Nephron progenitor cell (in vitro differentiated cells): Measurements from ENCODE around the gene LAMB4.

Experiments used
- DNase-seq: peaks from one replicate; pipeline ENCODE4 v3.0.0; 2021
- H3K27ac Mint-ChIP-seq: 2 replicates; pipeline ENCODE4 v1.8.0; 2021; ENCODE audit warnings: mild to moderate bottlenecking, moderate library complexity, mixed read lengths
- H3K27me3 Mint-ChIP-seq: 2 replicates; pipeline ENCODE4 v1.8.0; 2021; ENCODE audit warnings: mild to moderate bottlenecking, low read depth, mixed read lengths; ENCODE audit not compliant: poor library complexity
- H3K36me3 Mint-ChIP-seq: 2 replicates; pipeline ENCODE4 v1.8.0; 2021; ENCODE audit warnings: low read depth, mixed read lengths
- H3K4me1 Mint-ChIP-seq: 2 replicates; pipeline ENCODE4 v1.8.0; 2021; ENCODE audit warnings: mixed read lengths
- H3K4me3 Mint-ChIP-seq: 2 replicates; pipeline ENCODE4 v1.8.0; 2021; ENCODE audit warnings: mild to moderate bottlenecking, moderate library complexity, mixed read lengths
- H3K9me3 Mint-ChIP-seq: 2 replicates; pipeline ENCODE4 v1.8.0; 2021; ENCODE audit warnings: mild to moderate bottlenecking, moderate library complexity, mixed read lengths
- TF ChIP-seq, protein P1 (sequence below): fragments of 200-600 bp; sonication (generic); IDR thresholded peaks from 2 replicates; pipeline ENCODE4 v1.5.0; 2021; ENCODE audit warnings: antibody characterized with exemption

Gene LAMB4

DNA sequence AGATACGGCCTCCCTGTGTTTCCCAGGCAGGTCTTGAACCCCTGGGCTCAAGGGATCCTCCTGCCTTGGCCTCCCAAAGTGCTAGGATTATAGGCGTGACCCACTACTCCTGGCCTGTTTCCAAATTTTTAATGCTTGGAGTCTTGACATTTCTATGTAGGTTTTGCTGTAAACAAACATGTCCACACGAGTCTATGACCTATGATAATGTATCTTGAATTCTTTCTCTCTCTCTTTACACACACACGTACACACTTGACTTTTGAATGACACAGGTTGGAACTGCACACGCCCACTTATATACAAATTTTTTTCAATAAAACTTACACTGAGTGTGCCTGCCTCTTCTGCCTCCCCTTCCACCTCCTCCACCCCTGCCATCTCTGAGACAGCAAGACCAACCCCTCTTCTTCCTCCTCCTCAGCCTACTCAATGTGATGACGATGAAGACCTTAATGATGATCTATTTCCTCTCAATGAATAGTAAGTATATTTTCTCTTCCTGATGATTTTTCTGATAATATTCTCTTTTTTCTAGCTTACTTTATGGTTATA, 83.1 kb downstream of the LAMB4 start:
- TF ChIP-seq, protein P1, sequence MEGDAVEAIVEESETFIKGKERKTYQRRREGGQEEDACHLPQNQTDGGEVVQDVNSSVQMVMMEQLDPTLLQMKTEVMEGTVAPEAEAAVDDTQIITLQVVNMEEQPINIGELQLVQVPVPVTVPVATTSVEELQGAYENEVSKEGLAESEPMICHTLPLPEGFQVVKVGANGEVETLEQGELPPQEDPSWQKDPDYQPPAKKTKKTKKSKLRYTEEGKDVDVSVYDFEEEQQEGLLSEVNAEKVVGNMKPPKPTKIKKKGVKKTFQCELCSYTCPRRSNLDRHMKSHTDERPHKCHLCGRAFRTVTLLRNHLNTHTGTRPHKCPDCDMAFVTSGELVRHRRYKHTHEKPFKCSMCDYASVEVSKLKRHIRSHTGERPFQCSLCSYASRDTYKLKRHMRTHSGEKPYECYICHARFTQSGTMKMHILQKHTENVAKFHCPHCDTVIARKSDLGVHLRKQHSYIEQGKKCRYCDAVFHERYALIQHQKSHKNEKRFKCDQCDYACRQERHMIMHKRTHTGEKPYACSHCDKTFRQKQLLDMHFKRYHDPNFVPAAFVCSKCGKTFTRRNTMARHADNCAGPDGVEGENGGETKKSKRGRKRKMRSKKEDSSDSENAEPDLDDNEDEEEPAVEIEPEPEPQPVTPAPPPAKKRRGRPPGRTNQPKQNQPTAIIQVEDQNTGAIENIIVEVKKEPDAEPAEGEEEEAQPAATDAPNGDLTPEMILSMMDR, result no peak
- Mint-ChIP-seq H3K4me3 (no peak overlapping the region), H3K36me3 (no peaks in the 10 kb centered on the region), H3K27me3 (no peaks in the 10 kb centered on the region), H3K9me3 (no peaks in the 10 kb centered on the region), H3K4me1 (no peaks in the 10 kb centered on the region), H3K27ac (no peak overlapping the region)
- no peak for DNase-seq

DNA sequence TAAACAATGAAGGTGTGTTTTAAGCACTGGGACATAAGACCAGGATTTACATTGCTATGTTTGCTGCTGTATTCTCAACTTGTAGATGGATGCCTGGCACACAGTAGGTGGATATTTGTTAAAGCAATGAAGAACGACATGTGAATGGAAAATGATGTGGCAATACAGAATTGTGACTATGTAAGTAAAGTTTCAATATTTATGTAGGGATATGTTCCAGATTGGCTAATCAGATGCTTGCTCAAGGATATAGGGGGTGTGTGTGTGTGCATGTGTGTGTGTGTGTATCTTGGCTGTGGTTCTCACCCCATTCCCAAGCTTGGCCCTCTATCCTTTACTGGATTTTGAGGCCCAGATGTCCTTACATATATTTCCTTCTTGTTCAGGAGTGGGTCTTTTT, 84.5 kb downstream of the LAMB4 start:
- TF ChIP-seq, protein P1, result no peak
- no peaks in the 10 kb centered on the region for H3K36me3 Mint-ChIP-seq
- DNase-seq, result no peak
- no peaks in the 10 kb centered on the region for H3K9me3 Mint-ChIP-seq
- no peaks in the 10 kb centered on the region for H3K4me1 Mint-ChIP-seq
- no peak overlapping the region for H3K27ac Mint-ChIP-seq
- H3K4me3 Mint-ChIP-seq, result no peak overlapping the region
- H3K27me3 Mint-ChIP-seq, result no peaks in the 10 kb centered on the region

DNA sequence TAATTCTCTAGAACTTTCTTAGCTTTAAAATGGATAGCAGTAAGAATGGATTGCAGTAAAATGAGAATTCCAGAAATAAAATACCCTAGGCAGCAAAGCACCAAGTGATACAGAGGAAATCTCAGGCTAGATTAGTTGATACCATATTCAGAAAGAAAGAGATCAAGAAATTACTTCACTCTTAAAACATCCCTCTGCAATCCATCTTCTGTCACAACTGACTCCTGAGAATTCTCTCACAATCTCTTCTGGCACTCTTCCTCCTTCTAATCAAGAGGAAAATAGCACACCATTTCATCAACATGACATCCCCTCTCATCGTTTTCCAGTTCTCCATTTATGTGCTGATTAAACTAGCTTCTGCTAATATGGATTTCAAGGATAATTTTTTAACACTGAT, 85.0 kb downstream of the LAMB4 start:
- H3K4me3 Mint-ChIP-seq, result no peak overlapping the region
- H3K4me1 Mint-ChIP-seq, result no peaks in the 10 kb centered on the region
- no peaks in the 10 kb centered on the region for H3K27me3 Mint-ChIP-seq
- no peak overlapping the region for H3K27ac Mint-ChIP-seq
- H3K36me3 Mint-ChIP-seq, result no peaks in the 10 kb centered on the region
- H3K9me3 Mint-ChIP-seq, result no peaks in the 10 kb centered on the region
- DNase-seq, result no peak
- TF ChIP-seq, protein P1, result no peak

DNA sequence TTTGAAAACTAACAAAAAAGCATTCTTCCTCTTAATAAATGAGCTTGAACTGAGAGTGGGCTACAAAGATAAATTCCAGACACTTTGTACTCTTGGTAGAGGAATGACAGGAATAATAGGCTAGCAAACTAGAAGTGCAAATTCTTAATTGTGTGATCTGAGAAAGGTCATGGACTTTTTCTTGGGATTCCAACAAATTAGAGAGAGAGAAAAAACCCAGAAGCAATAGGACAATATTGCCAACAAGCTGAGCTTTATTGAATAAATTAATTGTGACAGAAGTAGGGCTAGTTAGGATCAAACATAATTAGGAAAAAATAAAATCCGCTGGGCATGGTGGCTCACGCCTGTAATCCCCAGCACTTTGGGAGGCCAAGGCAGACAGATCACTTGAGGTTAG, 85.8 kb downstream of the LAMB4 start:
- Mint-ChIP-seq H3K4me3 (no peak overlapping the region), H3K36me3 (no peaks in the 10 kb centered on the region), H3K9me3 (no peaks in the 10 kb centered on the region), H3K27ac (no peak overlapping the region), H3K4me1 (no peaks in the 10 kb centered on the region), H3K27me3 (peaks cover 5% of the 10 kb centered on the region)
- no peak for DNase-seq
- TF ChIP-seq, protein P1, result no peak

DNA sequence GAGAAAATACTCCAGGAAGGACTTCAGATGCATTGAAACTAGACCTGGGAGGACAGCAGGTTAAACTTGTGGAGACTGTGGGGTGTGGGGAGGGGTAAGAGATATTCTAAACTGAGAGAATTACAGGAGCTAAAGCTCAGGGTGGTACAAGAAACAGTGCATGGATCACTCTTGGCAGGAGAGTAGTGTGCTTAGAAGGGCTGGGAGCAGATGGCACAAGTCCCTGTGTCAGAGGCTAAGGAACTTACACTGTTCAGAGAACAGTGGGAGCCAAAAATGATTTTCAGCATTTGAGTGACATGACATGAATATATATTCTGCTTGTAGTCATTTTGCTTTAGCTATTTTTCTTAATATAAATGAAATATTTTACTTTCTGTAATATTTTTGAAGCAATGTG, 91.2 kb downstream of the LAMB4 start:
- H3K27me3 Mint-ChIP-seq, result peaks cover 5% of the 10 kb centered on the region
- no peak overlapping the region for H3K4me3 Mint-ChIP-seq
- no peak for DNase-seq
- H3K9me3 Mint-ChIP-seq, result no peaks in the 10 kb centered on the region
- no peaks in the 10 kb centered on the region for H3K36me3 Mint-ChIP-seq
- H3K27ac Mint-ChIP-seq, result peak overlapping the region; percentile 31
- peaks cover 23% of the 10 kb centered on the region for H3K4me1 Mint-ChIP-seq
- TF ChIP-seq, protein P1, result no peak

DNA sequence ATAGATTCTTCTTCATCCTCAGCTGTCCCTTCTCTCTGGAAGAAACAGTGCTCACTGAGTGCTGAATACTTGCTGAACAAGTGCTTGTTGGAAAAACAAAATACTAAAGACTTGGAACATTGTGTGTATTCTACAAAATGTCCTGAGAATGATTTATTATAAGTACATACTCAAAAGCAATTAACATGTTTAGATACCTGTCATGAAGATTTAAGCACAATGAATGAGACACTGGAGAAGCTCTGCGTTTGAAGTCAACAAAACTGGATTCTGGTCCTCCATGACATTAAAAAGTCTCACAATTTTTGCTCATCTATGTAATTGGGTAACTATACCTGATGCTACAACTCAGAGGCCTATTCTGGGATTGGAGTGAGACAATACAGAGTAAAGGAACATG, 92.4 kb downstream of the LAMB4 start:
- DNase-seq, result no peak
- H3K4me1 Mint-ChIP-seq, result peaks cover 26% of the 10 kb centered on the region
- H3K36me3 Mint-ChIP-seq, result no peaks in the 10 kb centered on the region
- H3K4me3 Mint-ChIP-seq, result no peak overlapping the region
- H3K9me3 Mint-ChIP-seq, result no peaks in the 10 kb centered on the region
- peaks cover 5% of the 10 kb centered on the region for H3K27me3 Mint-ChIP-seq
- H3K27ac Mint-ChIP-seq, result no peak overlapping the region
- TF ChIP-seq, protein P1, result no peak
